HAP-1 (cell line): Measurements from ENCODE around the gene TMEM54.

ENCODE experiments used
- DNase-seq, 2 experiments: peaks; one replicate each; pipeline ENCODE4 v3.0.0-alpha.2; 2016 to 2020; ENCODE audit warnings: low spot score in 2 of 2
- H3K27me3 ChIP-seq: fragments of 250-450 bp; sonication (Bioruptor Pico); 2 replicates; pipeline ENCODE4 v1.5.1; 2020; ENCODE audit warnings: low read depth, mild to moderate bottlenecking, moderate library complexity
- H3K36me3 ChIP-seq: fragments of 250-450 bp; sonication (Bioruptor Pico); replicated peaks from 2 replicates; pipeline ENCODE4 v1.5.1; 2020; ENCODE audit warnings: mild to moderate bottlenecking
- H3K4me1 ChIP-seq: fragments of 250-450 bp; sonication (Bioruptor Pico); 2 replicates; pipeline ENCODE4 v1.5.1; 2020; ENCODE audit warnings: mild to moderate bottlenecking
- H3K4me3 ChIP-seq: fragments of 250-450 bp; sonication (Bioruptor Pico); 2 replicates; pipeline ENCODE4 v1.5.1; 2020; ENCODE audit warnings: mild to moderate bottlenecking, moderate library complexity
- H3K9me3 ChIP-seq: fragments of 250-450 bp; sonication (Bioruptor Pico); 2 replicates; pipeline ENCODE4 v1.5.1; 2020; ENCODE audit warnings: mild to moderate bottlenecking, moderate library complexity
- in situ Hi-C: fragments of 300-500 bp; cut with MboI; formaldehyde crosslinking; loops from 3 replicates; pipeline ENCODE4 v1.14.3; 2020; ENCODE audit warnings: low sequenced_read_pairs, inconsistent platforms, mixed read lengths

TMEM54 gene

GRCh38 chr1:32863881-32864245 lies 37.3 kb downstream of the TMEM54 start:
- DNase-seq, result no peak
- Histone ChIP-seq H3K36me3 (peaks cover 6% of the 10 kb centered on the region; the same call in 1 of the 2 replicates), H3K9me3 (no peaks in the 10 kb centered on the region), H3K27me3 (no peaks in the 10 kb centered on the region), H3K4me1 (peaks cover 13% of the 10 kb centered on the region), H3K4me3 (no peak overlapping the region)
- in situ Hi-C loops, result no loop called here

- H3K9me3 ChIP-seq, result no peaks in the 10 kb centered on the region
- H3K27me3 ChIP-seq, result no peaks in the 10 kb centered on the region
- no peak for DNase-seq
- H3K4me3 ChIP-seq, result no peak overlapping the region
- peaks cover 13% of the 10 kb centered on the region for H3K4me1 ChIP-seq
- H3K36me3 ChIP-seq, result peaks cover 10% of the 10 kb centered on the region
- in situ Hi-C loops, result no loop called here
Observed at GRCh38 chr1:32863218-32863880, 37.8 kb downstream of the TMEM54 start.

GRCh38 chr1:32861904-32862695 lies 39.1 kb downstream of the TMEM54 start:
- Histone ChIP-seq H3K36me3 (peaks cover 19% of the 10 kb centered on the region), H3K9me3 (no peaks in the 10 kb centered on the region), H3K27me3 (no peaks in the 10 kb centered on the region), H3K4me3 (no peak overlapping the region), H3K4me1 (peaks cover 13% of the 10 kb centered on the region)
- no peak for DNase-seq
- in situ Hi-C loops, result no loop called here

GRCh38 chr1:32860566-32860965 lies 40.6 kb downstream of the TMEM54 start:
- in situ Hi-C loops, result no loop called here
- DNase-seq, result no peak
- H3K4me1 ChIP-seq, result peaks cover 2% of the 10 kb centered on the region; the same call in 1 of the 2 replicates
- H3K9me3 ChIP-seq, result no peaks in the 10 kb centered on the region
- no peak overlapping the region for H3K4me3 ChIP-seq
- H3K27me3 ChIP-seq, result no peaks in the 10 kb centered on the region
- peaks cover 25% of the 10 kb centered on the region for H3K36me3 ChIP-seq

GRCh38 chr1:32859915-32860314 lies 41.3 kb downstream of the TMEM54 start:
- peaks cover 32% of the 10 kb centered on the region for H3K36me3 ChIP-seq
- H3K4me1 ChIP-seq, result no peaks in the 10 kb centered on the region
- in situ Hi-C loops, result no loop called here
- H3K9me3 ChIP-seq, result no peaks in the 10 kb centered on the region
- DNase-seq, result no peak
- H3K27me3 ChIP-seq, result no peaks in the 10 kb centered on the region
- no peak overlapping the region for H3K4me3 ChIP-seq

GRCh38 chr1:32858791-32859190 lies 42.4 kb downstream of the TMEM54 start:
- in situ Hi-C loops, result no loop called here
- Histone ChIP-seq H3K36me3 (peaks cover 40% of the 10 kb centered on the region), H3K4me3 (no peak overlapping the region), H3K27me3 (no peaks in the 10 kb centered on the region), H3K9me3 (no peaks in the 10 kb centered on the region), H3K4me1 (no peaks in the 10 kb centered on the region)
- no peak for DNase-seq

GRCh38 chr1:32858136-32858535 lies 43.1 kb downstream of the TMEM54 start:
- Histone ChIP-seq H3K4me1 (no peaks in the 10 kb centered on the region), H3K9me3 (no peaks in the 10 kb centered on the region), H3K27me3 (no peaks in the 10 kb centered on the region), H3K4me3 (no peak overlapping the region), H3K36me3 (peaks cover 43% of the 10 kb centered on the region)
- in situ Hi-C loops, result no loop called here
- DNase-seq, result no peak

GRCh38 chr1:32855861-32856617 lies 45.1 kb downstream of the TMEM54 start:
- H3K4me3 ChIP-seq, result no peak overlapping the region
- H3K4me1 ChIP-seq, result no peaks in the 10 kb centered on the region
- peaks cover 55% of the 10 kb centered on the region for H3K36me3 ChIP-seq
- H3K27me3 ChIP-seq, result no peaks in the 10 kb centered on the region
- DNase-seq, result no peak
- in situ Hi-C loops, result no loop called here
- H3K9me3 ChIP-seq, result no peaks in the 10 kb centered on the region

GRCh38 chr1:32848354-32849063 lies 52.7 kb downstream of the TMEM54 start:
- no peaks in the 10 kb centered on the region for H3K27me3 ChIP-seq
- in situ Hi-C loops, result no loop called here
- no peak overlapping the region for H3K4me3 ChIP-seq
- no peaks in the 10 kb centered on the region for H3K4me1 ChIP-seq
- no peak for DNase-seq
- no peaks in the 10 kb centered on the region for H3K9me3 ChIP-seq
- H3K36me3 ChIP-seq, result peaks cover 41% of the 10 kb centered on the region
